A549 treated with AZD2906 at 1 μM for 4 hours (cell line): ENCODE data around the gene BCAT1. TPM values are rescaled to one million over a fixed set of nuclear protein-coding genes. Genes with fewer than 3 reads are reported as not detected.

Experiments used
- total RNA-seq: library from RNA; stranded (reverse); fragments of 200-300 nt; extraction: Qiagen RNA extraction; gene quantifications from 5 replicates; pipeline ENCODE4 v1.2.3, GENCODE V29; 2022

BCAT1 gene
- total RNA-seq: 8.0 to 12.2 TPM (median 10.8 TPM) in 5 replicates

GRCh38 chr12:24948757-24949722, at the start of gene BCAT1:
BCAT1 (minus strand) TSS chr12:24949101; CDS start chr12:24948932, 169 bp downstream.

Other genes with a start within 250 kb of the BCAT1 start
- 0.11 to 0.39 TPM (median 0.13 TPM) in 5 replicates for gene DNAI7, start 246.1 kb upstream of the BCAT1 start, total RNA-seq
- gene ETFRF1, start 246.1 kb upstream of the BCAT1 start, total RNA-seq: 8.6 to 9.5 TPM (median 9.1 TPM) in 5 replicates